Stimulated activated CD8-positive, alpha-beta memory T cell treated with anti-CD3 and anti-CD28 coated beads, Interleukin-12 subunit alpha, Interleukin-12 subunit beta, amount 100 ng/mL, for 1 hour (primary cell): ENCODE measurements around the gene ABCA2.
"Not testable (repeated sequence)": the region's sequence is repeated elsewhere in the genome, so short reads cannot be mapped to it uniquely, and the experiment has no call there.

Source experiments
- DNase-seq: peaks from one replicate; pipeline ENCODE4 v3.0.0-alpha.2; 2020; ENCODE audit warnings: low read depth

The ABCA2 gene

DNA sequence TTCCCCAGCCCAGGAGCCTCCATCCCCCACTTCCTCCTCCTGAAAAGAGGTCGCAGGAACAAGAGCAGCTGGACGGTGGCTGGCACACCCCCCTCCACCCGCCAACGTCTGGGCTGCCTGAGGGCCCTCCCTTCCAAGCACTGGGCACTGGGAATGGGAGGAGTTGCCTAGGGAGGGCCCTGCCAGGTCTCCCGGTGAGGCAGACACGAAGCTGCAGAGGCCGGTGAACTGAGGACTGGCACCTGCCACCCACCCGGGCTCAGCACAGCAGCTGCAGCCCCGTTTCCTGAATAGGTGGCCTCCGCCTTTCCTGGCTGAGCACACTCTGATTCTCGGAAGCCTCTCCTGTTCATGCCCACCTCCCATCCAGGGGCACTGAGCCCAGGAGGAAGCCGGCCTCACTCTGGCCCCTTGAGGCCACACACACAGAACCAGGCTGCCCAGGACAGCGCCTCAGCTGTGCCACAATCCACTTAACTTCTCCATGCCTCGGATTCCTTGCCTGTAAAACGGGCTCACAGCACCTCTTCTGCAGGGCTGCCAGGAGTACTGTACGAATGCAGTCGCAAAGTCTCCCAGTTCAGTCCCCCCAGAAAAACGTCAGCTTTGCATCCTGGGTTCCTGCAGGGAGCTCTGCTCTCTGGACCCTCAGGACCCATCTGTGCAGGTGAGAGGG lies 16.6 kb upstream of the ABCA2 start:
- no peak for DNase-seq

DNA sequence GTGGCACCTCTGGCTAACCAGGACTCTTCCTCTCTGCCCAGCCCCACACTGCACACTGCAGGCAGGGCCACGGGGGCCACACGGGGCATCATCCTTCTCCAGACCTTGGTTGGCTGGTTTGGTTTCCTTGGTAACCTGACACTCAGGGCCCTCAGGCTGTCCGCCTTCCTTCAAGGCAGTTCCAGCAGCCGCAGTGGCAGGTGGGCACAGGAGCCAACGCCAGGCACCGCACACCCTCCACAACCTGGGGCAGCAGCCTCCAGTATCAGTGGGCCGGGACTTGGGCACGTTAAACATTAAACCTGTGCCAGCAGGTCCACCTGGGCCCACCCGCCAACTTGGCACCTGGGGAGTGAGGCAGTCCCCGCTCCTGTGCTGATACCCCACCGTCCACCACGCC lies 16.0 kb upstream of the ABCA2 start:
- DNase-seq, result no peak

DNA sequence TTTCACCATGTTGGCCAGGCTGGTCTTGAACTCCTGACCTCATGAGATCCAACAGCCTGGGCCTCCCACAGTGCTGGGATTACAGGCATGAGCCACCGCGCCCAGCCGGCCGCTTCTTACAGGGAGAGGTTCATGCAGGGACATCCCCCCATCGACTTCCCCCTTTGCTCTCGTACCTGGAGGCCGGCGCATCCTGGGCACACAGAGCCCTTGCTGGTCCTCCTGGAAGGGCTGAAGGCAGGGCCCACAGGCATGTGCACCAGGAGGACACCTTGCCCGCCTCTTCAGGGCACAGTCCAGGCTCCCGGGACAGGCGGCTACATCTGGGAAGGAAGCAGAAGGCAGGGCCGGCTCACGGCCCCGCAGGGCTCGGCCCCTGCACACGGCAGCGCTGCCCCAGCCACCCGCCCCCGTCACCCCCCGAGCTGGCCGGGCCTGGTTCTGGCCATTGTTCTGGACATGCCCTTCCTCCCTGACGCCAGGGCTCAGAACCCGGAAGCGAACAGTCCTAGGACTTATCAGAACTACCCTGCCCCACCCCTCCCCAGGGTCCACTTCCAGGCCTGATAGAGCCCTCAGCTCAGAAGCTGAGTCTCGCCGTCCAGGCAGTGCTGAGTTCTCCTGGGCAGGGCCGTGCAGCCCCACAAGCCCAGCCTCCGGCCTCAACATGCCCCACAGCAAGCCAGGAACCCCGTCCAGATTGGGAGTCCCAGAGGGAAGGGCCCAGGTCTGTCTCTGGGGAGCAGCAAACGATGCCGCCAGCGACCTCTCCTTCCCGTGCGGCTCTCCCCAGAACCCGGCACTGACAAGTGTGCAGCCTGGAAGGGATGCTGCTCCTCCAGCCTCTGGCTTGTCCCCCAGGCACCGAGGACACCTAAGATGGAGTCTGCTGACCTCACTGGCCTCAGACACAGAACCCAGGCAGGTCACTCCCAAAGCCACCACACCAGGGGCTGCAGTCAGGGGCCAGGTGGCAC lies 15.0 kb upstream of the ABCA2 start:
- no peak for DNase-seq

DNA sequence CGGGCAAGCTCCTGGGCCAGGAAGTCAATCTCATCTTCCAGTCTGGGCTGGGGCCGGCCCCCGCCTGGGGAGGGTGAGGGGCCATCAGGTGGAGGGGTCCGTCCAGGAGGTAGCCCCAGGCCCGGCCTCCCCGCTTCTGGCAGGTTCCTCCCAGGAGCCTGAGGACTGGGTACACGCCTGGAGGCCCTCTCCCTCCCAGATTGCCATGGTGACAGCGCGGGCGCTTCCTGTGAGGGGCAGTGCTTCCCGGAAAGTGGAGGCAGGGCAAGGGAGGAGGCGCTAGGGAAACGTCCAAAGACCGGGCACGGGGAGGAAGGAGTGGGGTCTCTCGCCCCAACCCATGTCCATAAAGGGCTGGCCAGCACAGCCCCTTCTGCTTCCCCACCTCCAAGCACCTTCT lies 13.1 kb upstream of the ABCA2 start:
- no peak for DNase-seq

DNA sequence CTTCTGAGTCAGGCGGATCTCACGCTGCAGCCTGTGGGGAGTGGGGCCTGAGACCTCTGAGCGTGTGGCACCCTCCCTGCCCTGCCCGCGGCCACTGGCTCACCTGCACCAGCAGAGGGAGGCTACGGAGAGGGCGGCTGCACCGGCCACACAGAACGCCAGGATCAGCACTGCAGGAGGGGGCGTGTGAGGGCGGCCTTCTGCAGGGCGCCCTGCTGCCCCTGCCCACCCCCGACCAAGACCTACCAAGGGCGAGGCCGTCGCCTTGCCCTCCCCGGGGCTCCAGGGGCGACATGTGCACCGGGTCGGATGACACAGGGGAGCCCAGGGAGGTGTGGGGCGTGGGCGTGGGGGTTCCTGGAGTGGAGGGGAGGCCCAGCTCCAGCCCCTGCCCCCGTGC lies 12.5 kb upstream of the ABCA2 start:
- DNase-seq, result no peak

DNA sequence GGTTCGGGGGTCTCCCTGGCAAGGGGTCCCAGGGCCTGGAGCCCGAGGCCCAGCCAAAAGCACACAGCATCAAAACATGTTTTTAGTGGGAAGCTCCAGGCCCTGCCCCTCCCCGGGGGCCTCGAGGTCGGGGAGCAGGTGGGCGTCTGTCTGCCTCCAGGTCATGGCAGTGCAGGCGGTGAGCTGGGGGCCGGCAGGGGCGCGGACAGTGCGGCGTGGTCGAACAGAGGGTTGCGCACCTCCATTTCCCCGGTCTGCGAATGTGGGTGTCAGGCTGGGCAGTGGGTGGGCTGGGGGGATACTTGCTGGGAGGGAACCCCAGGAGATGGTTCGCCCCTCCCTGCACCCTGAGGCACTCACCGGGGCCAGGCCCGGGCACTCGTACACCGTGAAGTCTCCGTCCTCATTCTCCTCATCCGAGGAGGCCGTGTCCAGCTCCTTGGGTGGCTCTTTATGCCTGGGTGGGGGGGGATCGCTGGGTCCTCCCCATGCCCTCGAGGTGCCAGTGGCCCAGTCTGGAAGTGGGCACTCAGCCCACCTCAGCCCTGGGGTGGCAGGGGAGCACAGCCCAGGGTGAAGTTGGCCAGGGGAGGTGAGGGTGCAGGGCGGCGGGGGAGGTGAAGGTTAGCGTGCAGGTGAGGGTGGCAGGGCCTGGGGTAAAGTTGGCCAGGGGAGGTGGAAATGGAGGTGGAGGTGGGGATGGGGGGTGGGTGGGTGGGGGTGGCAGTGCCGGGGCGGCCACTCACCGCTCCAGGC lies 11.8 kb upstream of the ABCA2 start:
- DNase-seq, result no peak

DNA sequence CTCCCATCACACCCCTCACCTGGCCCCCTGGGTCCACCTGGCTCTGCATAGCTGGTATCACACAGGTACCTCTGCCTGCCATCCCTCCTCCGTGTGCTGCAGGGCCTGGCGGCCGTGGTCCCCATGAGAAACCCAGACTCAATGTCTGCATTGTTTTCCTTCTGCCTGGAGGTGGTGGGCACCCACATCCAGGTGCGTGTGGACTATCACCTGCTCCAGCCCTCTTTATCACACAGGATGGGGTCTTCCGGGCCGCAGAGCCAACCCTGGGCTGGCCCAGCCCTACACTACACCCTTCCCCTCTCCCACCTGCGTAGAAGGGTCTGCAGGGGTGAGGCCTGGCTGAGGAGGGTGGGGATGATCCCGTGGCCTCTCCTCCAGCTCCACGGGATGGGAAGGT lies 10.9 kb upstream of the ABCA2 start:
- DNase-seq, result no peak

DNA sequence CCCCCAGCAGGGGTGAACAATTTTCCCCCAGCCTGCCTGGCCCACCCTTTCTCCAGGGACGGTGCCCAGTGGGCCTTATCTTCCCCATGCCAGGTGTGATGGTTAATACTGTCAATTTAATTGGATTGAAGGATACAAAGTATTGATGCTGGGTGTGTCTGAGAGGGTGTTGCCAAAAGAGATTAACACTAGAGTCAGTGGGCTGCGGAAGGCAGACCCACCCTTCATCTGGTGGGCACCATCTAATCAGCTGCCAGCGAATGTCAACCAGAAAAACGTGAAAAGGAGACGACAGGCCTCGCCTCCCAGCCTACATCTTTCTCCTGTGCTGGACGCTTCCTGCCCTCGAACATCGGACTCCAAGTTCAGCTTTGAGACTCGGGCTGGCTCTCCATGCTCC lies 9.4 kb upstream of the ABCA2 start:
- DNase-seq, result no peak

DNA sequence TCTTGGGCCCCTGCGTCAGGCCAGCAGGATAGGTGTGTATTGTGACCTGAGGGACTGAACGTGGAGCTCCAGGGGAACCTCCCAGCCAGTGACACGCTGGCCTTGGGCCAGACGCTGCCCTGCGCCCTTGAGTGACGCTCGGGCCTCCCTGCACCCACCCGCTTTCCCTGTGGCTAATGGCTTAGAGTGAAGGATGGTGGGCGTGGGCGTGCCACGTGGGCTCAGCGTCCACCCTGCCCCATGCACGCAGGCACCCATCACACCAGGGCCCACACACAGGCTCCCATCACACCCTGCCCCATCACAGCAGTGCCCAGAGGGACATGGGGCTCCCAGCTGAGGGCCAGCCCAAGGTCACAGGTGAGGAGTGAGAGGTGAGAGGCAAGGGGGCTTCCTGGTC lies 9.0 kb upstream of the ABCA2 start:
- no peak for DNase-seq

DNA sequence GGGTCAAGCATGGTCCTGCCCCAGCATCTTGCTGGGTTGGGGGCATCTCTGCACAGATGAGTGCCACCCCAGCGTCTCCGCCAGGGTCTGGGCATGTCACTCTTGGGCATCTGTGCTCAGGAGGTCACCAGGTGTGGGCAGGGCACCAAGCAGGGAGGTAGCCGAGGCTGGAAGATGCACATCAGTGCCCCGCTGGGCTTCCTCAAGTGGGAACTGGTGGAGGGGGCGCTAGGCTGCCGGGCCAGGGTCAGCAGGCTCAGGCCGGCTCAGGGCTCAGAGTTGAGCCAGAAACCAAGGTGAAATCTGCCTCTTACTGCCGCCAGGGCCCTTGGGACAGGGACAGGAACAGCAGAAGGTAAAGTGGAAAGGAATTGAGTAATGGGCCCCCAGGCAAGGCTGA lies 7.9 kb upstream of the ABCA2 start:
- no peak for DNase-seq

DNA sequence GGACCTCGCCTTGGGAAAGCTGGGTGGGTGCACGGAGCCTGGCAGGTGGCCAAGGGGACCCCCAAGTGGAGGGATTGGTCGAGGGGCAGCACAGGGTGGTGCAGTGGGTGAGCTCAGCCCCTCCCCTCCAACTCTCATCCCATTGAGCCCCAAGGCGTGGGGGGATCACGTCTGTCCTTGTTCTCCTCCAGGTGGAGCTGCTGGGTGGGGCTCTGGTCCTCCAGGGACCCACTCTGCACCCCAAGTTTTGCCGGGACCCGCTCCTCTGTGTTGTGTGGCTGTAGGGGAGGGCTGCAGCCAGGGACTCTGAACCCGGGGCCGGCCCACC lies 7.4 kb upstream of the ABCA2 start:
- no peak for DNase-seq

DNA sequence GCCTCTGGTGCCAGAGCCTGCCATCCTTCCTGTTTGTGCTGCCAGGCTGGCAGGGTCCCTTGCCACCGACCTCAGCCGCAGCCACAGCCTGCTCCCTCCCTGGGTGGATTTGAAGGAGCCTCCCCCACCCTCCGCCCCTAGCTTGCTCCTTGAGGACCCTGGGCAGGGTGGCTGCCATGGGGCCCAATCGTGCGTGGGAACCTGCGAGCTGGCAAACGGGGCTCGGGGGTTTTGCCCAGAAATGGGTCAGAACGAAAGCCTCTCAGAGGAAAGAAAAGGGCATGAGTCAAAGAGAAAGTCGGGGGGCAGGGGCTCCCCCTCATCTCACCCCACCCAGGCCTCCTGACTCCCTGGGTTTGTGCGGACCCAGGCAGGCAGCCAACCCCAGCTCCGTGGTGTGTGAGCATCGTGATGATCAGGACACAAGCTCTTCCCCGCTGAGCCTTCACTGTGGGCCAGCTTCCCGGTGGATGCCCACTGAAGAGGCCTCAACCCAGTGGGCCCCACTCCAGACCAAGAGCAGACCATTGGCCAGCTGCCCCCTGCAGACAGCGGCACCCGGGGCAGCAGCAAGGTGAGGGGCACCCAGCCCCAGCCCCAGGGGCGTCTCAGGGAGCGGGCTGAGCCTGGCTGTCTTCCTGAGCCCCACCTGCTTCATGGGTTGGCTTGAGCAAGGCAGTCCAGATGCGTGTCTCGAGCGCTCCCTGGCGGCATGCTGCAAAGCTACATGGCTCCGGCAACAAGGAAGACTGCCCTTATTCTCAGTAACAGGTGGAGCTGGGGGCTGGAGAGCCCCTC lies 6.9 kb upstream of the ABCA2 start:
- DNase-seq, result peak; percentile 77

DNA sequence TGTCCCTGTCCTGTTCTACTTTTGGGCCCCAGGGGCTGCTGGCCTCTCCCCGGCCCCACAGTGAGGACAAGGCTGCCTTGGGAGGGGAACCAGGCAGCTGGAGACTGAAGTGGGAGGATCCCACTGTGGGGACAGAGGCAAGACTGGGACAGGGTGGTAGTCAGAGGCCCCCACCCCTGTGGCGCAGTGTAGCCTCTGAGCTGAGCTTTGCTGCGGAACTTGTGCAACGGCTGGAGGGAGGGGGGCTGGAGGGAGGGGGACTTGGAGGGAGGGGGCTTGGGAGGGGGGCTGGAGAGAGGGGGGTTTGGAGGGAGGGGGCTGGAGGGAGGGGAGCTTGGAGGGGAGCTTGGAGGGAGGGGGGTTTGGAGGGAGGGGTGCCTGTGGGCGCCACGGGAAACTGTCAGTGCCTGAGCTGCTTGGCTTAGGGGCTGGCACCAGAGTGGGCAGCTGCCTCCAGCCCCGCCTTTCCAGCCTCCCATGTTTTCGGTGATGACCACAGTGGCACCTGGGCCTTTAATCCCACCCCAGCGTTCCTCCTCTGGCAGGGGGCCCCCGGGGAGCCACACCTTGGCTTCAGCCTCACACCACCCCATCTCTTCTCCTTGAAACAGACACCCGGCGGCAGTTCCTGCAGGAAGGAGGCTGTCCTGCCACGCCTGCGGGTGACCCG lies 6.1 kb upstream of the ABCA2 start:
- DNase-seq, result no peak

DNA sequence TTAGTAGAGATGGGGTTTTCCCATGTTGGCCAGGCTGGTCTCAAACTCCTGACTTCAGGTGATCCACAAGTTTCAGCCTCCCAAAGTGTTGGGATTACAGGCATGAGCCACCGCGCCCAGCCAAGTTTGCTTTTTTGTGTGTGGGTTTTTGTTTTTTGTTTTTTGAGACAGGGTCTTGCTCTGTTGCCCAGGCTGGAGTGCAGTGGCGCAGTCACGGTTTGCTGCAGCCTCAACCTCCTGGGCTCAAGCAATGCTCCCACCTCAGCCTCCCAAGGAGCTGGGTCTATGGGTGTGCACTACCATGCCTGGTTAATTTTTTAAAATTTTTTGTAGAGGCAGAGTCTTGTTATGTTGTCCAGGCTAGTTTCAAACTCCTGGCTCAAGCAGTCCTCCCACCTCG lies 5.4 kb upstream of the ABCA2 start:
- DNase-seq, result not testable (repeated sequence)

DNA sequence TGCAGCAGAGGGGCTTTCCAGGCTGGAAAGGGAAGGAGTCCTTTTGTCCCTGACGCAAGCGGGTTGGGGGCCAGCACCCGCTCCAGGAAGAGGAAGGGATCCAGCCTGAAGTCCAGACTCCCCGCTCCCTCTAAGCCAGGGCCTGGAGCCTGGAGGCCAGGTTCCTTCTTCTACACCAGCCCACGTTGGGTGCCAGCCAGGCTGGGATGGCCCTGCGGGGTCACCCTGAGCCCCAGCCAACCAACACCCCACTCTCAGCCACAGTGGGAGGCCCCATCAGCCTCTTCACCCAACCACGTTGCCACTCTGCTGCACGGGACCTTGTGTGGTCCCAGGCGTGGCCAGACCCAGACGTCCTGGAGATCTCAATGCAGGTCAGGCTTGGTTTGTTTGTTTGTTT lies 4.8 kb upstream of the ABCA2 start:
- DNase-seq, result no peak

DNA sequence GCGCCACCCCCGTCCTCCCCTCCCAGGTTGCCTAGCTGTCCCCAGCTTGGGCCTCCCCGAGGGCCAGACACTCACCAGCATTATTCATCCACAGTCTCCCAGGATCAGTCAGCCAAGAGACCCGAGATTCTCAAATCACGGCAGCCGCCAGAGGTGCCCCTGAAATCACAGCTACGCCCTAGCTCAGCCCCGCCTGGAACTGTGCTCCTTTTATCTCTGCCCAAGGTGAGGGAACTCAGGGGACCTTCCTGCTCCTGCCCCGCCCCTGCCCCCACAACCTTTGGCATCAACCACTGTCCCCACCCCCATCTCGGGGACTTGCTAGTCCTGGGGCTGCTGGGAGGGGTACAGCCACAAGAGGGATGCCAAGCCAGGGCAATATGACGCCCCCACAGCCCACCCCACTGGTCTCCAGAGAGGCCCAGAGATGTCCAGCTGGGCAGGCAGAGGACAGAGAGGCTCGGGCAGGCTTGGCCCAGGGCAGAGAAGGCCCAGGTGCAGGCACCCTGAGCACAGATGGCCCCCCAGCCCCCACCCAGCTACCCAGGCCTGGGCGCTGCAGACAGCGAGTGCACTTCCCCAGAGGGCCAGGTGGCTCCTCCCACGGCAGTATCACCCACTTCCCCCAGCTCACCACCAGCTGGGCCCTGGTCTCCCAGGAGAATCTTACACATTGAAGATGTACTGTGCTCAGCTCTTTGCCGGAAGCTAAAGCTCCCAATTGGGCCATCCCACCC lies 4.0 kb upstream of the ABCA2 start, which contains the start of gene FUT7:
TSS of gene FUT7 (minus strand) at position 185 of the 737 bp plus-strand sequence. CDS start at position 88, 97 bp downstream.
- DNase-seq, result no peak

DNA sequence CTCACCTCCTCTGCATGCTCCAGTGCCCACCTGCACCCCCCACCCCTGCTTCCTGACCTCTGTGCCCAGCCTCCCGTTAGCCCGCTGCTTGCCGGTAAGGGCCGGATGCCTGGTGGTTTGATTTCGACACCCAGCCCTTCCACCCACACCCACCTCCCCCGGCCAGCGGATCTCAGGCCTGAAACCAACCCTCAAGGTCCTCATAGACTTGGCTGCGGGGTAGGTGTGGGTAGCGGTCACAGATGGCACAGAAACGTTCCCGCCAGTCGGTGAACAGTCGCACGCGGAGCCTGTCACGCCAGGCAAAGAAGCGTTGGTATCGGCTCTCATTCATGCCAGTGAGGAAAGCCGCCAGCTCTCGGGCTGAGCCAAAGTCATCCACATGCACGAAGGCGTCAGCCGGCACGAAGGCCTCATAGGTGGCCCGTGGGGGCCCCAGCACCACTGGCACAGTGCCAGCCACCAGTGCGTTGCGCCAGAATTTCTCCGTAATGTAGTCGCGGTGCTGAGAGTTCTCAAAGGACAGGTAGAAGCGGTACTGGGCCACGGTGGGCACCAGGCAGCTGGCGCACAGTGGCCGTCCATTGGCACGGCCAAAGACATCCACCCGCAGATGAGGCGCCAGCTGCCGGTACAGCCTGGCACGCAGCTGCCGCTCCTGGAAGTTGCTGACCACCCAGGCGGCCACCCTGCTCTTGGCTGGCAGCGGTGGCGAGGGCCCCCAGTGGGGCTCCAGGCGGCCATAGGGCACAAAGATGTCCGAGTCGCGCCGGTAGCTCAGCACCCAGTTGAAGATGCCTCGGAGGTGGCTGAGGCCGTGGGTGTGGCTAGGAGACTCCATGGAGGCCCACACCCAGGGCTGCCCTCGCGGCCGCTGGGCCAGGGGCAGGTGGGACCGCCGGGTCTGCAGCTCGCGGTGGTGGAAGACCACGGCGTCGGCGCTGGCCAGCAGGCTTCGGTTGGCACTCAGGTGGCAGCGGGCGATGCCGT lies 2.8 kb upstream of the ABCA2 start:
- no peak for DNase-seq

DNA sequence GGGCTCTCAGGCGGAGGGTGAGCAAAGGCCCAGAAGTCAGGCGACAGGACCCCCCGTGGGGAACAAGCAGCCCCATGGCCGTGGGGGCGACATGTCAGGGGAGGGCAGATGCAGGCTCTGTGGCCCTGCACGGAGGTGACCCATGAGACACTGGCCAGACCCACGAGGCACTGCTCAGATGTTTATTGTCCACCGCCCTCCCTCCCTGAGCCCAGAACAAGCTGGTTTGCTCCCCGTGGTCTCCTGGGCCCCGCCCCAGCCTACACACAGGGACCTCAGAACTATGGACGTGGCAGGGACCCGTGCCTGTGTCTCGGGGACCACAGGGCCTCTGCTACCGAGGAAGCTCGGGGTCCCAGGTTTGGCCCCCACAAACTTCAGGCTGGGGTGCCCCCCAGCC lies 2.0 kb upstream of the ABCA2 start:
- no peak for DNase-seq
